Mesangial cell (primary cell): ENCODE data around the gene OR52J3. TPM values are rescaled to one million over a fixed set of nuclear protein-coding genes. Genes with fewer than 3 reads are reported as not detected.

ENCODE experiments used
- total RNA-seq: library from RNA; depleted of rRNA; stranded (reverse); fragments of >200 nt; gene quantifications from 2 replicates; pipeline ENCODE4 v1.2.3, GENCODE V29; 2015

The OR52J3 gene
- not detected in 2 replicates for total RNA-seq

GRCh38 chr11:5046226-5046625 is at the start of gene OR52J3:
Gene OR52J3, plus strand, starts transcription at chr11:5046526. Its CDS starts 0 bp downstream, at chr11:5046526.

GRCh38 chr11:5059391-5059790 is 13.1 kb downstream of the OR52J3 start, which contains the start of gene OR52E2:
Gene OR52E2, minus strand, starts transcription at chr11:5059627. Its CDS starts 0 bp downstream, at chr11:5059627.

GRCh38 chr11:5069272-5069671 is 22.9 kb downstream of the OR52J3 start, which contains the start of gene OR52E1:
Gene OR52E1, plus strand, starts transcription at chr11:5069572.

Other genes with a start within 250 kb of the OR52J3 start
- gene OR52R1, start 242.1 kb upstream of the OR52J3 start, total RNA-seq = not detected in 2 replicates
- gene OR51F2, start 225.2 kb upstream of the OR52J3 start, total RNA-seq = not detected in 2 replicates
- gene OR51S1, start 197.3 kb upstream of the OR52J3 start, total RNA-seq = not detected in 2 replicates
- gene OR51T1, start 164.6 kb upstream of the OR52J3 start, total RNA-seq = 0.13 TPM in 1 of 2 replicates, not detected in the other
- not detected in 2 replicates for gene OR51A7, start 142.7 kb upstream of the OR52J3 start, total RNA-seq
- gene OR51G2, start 127.2 kb upstream of the OR52J3 start, total RNA-seq = not detected in 2 replicates
- gene OR51G1, start 122.2 kb upstream of the OR52J3 start, total RNA-seq = not detected in 2 replicates
- not detected in 2 replicates for gene OR51A4, start 98.9 kb upstream of the OR52J3 start, total RNA-seq
- gene OR51A2, start 90.8 kb upstream of the OR52J3 start, total RNA-seq = not detected in 2 replicates
- gene OR51L1, start 51.7 kb upstream of the OR52J3 start, total RNA-seq = not detected in 2 replicates
- not detected in 2 replicates for gene OR52E2, start 13.1 kb downstream of the OR52J3 start, total RNA-seq
- not detected in 2 replicates for gene OR52E1, start 23.0 kb downstream of the OR52J3 start, total RNA-seq
- not detected in 2 replicates for gene OR52A5, start 91.8 kb downstream of the OR52J3 start, total RNA-seq
- not detected in 2 replicates for gene OR52A1, start 108.2 kb downstream of the OR52J3 start, total RNA-seq
- not detected in 2 replicates for gene OR51V1, start 154.2 kb downstream of the OR52J3 start, total RNA-seq
- not detected in 2 replicates for gene HBB, start 180.5 kb downstream of the OR52J3 start, total RNA-seq
- not detected in 2 replicates for gene HBD, start 188.0 kb downstream of the OR52J3 start, total RNA-seq
- not detected in 2 replicates for gene HBG1, start 203.3 kb downstream of the OR52J3 start, total RNA-seq
- gene HBG2, start 208.3 kb downstream of the OR52J3 start, total RNA-seq = not detected in 2 replicates
- not detected in 2 replicates for gene HBE1, start 223.4 kb downstream of the OR52J3 start, total RNA-seq